Uterus (tissue), 4 donors: ENCODE measurements around the gene FAXC. TPM values are rescaled to one million over a fixed set of nuclear protein-coding genes. Genes with fewer than 3 reads are reported as not detected.

Experiments
- DNase-seq, 2 donors: peaks; one replicate each; pipeline ENCODE4 v3.0.0-alpha.2; 2019 to 2020
- H3K27ac ChIP-seq, 2 donors: fragments of 200-600 bp; sonication (generic); 1 replicate in 1 of 2; 2 replicates in 1 of 2; pipeline ENCODE4 v1.5.1; 2016 to 2018
- H3K27me3 ChIP-seq, 2 donors: fragments of 200-600 bp; sonication (generic); one replicate each; pipeline ENCODE4 v1.5.1; 2018 to 2019; ENCODE audit warnings: control low read depth in 1 of 2
- H3K36me3 ChIP-seq, 2 donors: fragments of 200-600 bp; sonication (generic); one replicate each; pipeline ENCODE4 v1.5.1; 2019; ENCODE audit warnings: control low read depth in 1 of 2
- H3K4me1 ChIP-seq, 2 donors: fragments of 200-600 bp; sonication (generic); one replicate each; pipeline ENCODE4 v1.5.1; 2018 to 2019; ENCODE audit warnings: control low read depth in 1 of 2
- H3K4me3 ChIP-seq, 2 donors: fragments of 200-600 bp; sonication (generic); 1 replicate in 1 of 2; 2 replicates in 1 of 2; pipeline ENCODE4 v1.5.1; 2018 to 2019; ENCODE audit warnings: mild to moderate bottlenecking in 1 of 2
- H3K9me3 ChIP-seq, 2 donors: fragments of 200-600 bp; sonication (generic); one replicate each; pipeline ENCODE4 v1.5.1; 2019; ENCODE audit warnings: control low read depth in 1 of 2
- CTCF ChIP-seq, 4 experiments: fragments of 200-600 bp in 2 of 4; fragments of 450-650 bp in 2 of 4; sonication (generic) in 2 of 4; IDR thresholded peaks; one replicate each; pipeline ENCODE4 v1.5.1; 2016 to 2019; ENCODE audit warnings: antibody characterized with exemption in 4 of 4, mild to moderate bottlenecking in 2 of 4, moderate library complexity in 1 of 4
- POLR2A ChIP-seq, 2 donors: fragments of 450-650 bp; IDR thresholded peaks; one replicate each; pipeline ENCODE4 v1.6.1; 2016; ENCODE audit warnings: antibody characterized with exemption in 2 of 2, mild to moderate bottlenecking in 1 of 2, moderate library complexity in 1 of 2
- intact Hi-C: fragments of 100-400 bp; cut with DNase I; formaldehyde crosslinking; loops from one replicate; pipeline ENCODE4 v1.15.1; 2023; ENCODE audit warnings: low total_unique reads
- total RNA-seq, 4 donors: library from RNA; depleted of rRNA in 3 of 4; stranded (reverse); fragments of >200 nt in 3 of 4; gene quantifications; one replicate each; pipeline versions ENCODE4 v1.1.0 to v1.2.4, GENCODE V29; 2014 to 2023
- donor health status: DM: yes; HTN: yes; CAD: no.

The FAXC gene
- total RNA-seq, 4 donors from 2014 or later = 2.8 to 11.3 (median 8.9) TPM

- Histone ChIP-seq H3K4me3 (no peak overlapping the region), H3K27ac (no peak overlapping the region), H3K9me3 (no peaks in the 10 kb centered on the region), H3K36me3 (no peaks in the 10 kb centered on the region), H3K27me3 (no peaks in the 10 kb centered on the region), H3K4me1 (no peaks in the 10 kb centered on the region)
- DNase-seq = no peak
- intact Hi-C loops = no loop called here
- no peak for TF ChIP-seq CTCF (IDR thresholded peaks at IDR 0.05)
- no peak for TF ChIP-seq POLR2A (IDR thresholded peaks at IDR 0.05)
These were observed 41.4 kb upstream of the FAXC start for GRCh38 chr6:99390896-99391295.

GRCh38 chr6:99384507-99384906 is 35.0 kb upstream of the FAXC start:
- Histone ChIP-seq H3K4me1 (no peaks in the 10 kb centered on the region), H3K4me3 (no peak overlapping the region), H3K27me3 (no peaks in the 10 kb centered on the region), H3K9me3 (no peaks in the 10 kb centered on the region), H3K27ac (no peak overlapping the region), H3K36me3 (no peaks in the 10 kb centered on the region)
- DNase-seq = no peak
- TF ChIP-seq CTCF (IDR thresholded peaks at IDR 0.05) (no peak), POLR2A (IDR thresholded peaks at IDR 0.05) (no peak)
- intact Hi-C loops = no loop called here

- H3K27ac ChIP-seq = no peak overlapping the region
- no peaks in the 10 kb centered on the region for H3K27me3 ChIP-seq
- H3K36me3 ChIP-seq = no peaks in the 10 kb centered on the region
- no peak overlapping the region for H3K4me3 ChIP-seq
- no peaks in the 10 kb centered on the region for H3K4me1 ChIP-seq
- DNase-seq = no peak
- no peaks in the 10 kb centered on the region for H3K9me3 ChIP-seq
- intact Hi-C loops = no loop called here
- TF ChIP-seq POLR2A (IDR thresholded peaks at IDR 0.05) = no peak
- TF ChIP-seq CTCF (IDR thresholded peaks at IDR 0.05) = no peak
These were observed 29.2 kb upstream of the FAXC start for GRCh38 chr6:99378636-99379035.

GRCh38 chr6:99369533-99369932 is 20.1 kb upstream of the FAXC start:
- TF ChIP-seq POLR2A (IDR thresholded peaks at IDR 0.05) = no peak
- TF ChIP-seq CTCF (IDR thresholded peaks at IDR 0.05) = no peak
- no peaks in the 10 kb centered on the region for H3K27me3 ChIP-seq
- H3K27ac ChIP-seq = no peak overlapping the region
- H3K4me1 ChIP-seq = no peaks in the 10 kb centered on the region
- no peaks in the 10 kb centered on the region for H3K9me3 ChIP-seq
- intact Hi-C loops = no loop called here
- no peaks in the 10 kb centered on the region for H3K36me3 ChIP-seq
- no peak overlapping the region for H3K4me3 ChIP-seq
- DNase-seq = no peak

GRCh38 chr6:99366852-99367251 is 17.4 kb upstream of the FAXC start:
- no peak overlapping the region for H3K27ac ChIP-seq
- H3K36me3 ChIP-seq = no peaks in the 10 kb centered on the region
- H3K9me3 ChIP-seq = no peaks in the 10 kb centered on the region
- no peak for DNase-seq
- no peak overlapping the region for H3K4me3 ChIP-seq
- TF ChIP-seq CTCF (IDR thresholded peaks at IDR 0.05) (no peak), POLR2A (IDR thresholded peaks at IDR 0.05) (no peak)
- H3K27me3 ChIP-seq = no peaks in the 10 kb centered on the region
- no peaks in the 10 kb centered on the region for H3K4me1 ChIP-seq
- intact Hi-C loops = no loop called here
